Activated naive CD4-positive, alpha-beta T cell treated with anti-CD3 and anti-CD28 coated beads, Interleukin-2, amount 50 U/mL, for 16 hours (primary cell): ENCODE results near the gene STRN.
"Not testable (repeated sequence)": the region's sequence is repeated elsewhere in the genome, so short reads cannot be mapped to it uniquely, and the experiment has no call there.

Experiments used
- DNase-seq: peaks from one replicate; pipeline ENCODE4 v3.0.0-alpha.2; 2020

STRN gene

DNA sequence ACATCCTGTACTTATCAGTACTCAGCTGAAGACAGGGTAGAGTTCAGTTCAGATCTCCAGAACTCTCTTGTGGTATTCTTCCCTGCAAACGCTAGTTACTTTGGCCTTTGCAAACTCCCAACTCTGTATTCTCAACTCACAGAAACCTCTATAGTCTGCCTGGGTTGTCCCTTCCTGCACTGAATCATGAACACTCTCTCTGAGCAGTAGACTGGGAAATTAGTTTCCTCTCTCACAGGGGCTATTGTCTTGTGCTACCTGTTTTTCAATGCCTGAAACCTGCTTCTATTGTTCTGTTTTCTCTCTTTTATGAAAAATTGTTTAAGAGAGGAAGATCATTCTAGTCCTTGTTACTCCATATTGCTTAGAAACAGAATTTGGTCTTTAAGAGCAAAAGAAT is 135.2 kb downstream of the STRN start:
- DNase-seq: no peak

DNA sequence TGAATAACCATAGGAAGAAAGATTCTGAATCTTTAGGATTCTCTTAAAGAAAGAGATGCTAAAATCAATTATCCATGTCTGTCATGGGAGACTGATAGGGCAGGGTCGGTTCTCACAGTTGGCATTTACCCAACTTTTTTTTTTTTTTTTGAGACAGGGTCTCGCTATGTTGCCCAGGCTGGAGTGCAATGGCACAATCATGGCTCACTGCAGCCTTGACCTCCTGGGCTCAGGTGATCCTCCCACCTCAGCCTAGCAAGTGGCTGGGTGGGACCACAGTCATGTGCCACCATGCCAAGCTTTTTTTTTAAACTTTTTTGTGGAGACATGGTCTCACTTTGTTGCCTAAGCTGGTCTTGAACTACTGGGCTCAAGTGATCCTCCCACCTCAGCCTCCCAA is 141.7 kb downstream of the STRN start:
- not testable (repeated sequence) for DNase-seq

DNA sequence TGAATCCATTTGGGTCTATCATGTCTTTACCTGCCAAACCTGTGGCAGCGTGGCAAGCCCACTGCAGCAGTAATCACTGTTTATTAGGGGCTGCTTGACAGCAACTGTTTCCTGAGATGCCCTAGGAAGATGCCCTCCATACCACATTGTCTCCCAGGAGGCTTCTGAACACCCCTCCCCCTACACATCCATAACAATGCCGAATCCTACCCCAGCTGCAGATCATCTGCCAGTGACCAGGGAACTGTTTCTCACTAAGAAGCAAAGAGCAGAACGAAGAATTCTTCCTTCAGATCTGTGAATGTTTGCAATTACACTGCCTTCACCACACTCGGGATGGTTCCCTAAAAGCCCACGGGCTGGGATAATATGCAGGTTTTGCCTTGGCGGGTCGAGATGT is 142.1 kb downstream of the STRN start:
- DNase-seq: no peak

DNA sequence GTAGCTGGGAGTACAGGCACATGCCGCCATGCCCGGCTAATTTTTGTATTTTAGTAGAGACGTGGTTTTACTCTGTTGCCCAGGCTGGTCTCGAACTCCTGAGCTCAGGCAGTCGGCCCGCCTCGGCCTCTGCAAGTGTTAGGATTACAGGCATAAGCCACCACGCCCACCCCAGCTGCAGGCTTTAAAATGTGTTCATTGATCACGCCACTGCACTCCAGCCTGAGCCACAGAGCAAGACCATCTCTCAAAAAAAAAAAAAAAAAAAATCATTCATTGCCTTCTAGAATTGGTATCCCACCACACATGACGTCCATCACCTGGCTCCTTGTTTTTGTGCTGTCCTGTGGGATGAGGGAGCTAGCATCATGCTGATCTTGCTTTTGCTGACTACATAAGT is 142.5 kb downstream of the STRN start:
- no peak for DNase-seq

DNA sequence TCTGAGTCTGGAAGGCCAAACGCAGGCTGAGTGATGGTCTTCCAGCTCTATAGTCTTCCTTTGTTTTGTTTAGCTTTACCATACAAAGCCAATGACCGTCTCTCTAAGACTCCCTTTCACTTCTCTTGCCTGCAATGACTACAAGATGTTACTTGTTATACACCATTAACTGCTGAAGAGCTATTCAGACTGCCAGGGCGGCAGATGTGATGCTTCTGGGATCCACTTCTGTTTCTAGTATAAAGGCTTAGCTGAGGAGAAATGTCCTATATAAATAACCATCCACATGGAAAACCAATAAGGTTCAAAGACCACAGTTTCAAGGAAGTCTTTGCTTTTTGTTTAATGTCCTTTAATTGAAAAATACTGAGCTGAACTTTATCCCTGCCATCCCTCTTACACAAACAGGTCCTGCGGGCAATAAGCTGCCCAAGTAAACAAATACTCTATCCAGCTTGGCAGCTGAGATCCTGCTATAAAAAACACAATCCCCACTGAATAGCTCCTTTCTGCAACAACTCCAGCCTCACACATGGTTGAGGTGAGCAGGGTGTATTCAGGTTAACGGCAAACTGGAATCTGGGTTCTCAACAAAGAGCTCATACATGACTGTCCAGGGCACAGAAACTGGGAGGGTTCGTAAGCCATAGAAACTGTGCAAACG is 145.3 kb downstream of the STRN start:
- DNase-seq: no peak

DNA sequence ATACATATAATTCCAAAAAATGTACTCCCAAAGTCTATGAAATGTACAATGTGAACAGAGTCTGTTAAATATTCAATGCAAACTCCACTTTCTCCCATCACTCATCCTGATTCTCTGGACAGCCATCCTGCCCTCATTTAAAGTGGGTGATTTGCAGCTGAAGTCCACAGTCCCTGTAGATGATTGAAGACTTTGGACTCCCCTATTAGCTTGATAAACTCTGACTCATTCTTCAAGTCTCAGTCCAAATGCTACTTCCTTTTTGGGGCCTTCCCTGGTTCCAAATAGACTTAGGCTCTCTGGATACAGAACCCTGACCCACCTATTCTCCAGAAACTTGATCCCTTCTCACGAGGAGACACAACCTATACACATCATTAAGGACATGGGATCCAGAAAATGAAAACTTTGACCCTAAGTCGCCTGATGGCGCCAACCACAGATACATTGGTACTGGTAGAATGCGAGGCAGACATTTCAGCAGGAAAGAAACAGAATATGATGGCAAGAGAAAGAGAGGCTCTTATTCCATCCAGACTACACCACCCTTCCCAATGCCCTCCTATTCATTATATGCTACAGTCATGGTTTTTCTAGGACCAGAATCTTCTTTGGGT is 147.1 kb downstream of the STRN start:
- no peak for DNase-seq

DNA sequence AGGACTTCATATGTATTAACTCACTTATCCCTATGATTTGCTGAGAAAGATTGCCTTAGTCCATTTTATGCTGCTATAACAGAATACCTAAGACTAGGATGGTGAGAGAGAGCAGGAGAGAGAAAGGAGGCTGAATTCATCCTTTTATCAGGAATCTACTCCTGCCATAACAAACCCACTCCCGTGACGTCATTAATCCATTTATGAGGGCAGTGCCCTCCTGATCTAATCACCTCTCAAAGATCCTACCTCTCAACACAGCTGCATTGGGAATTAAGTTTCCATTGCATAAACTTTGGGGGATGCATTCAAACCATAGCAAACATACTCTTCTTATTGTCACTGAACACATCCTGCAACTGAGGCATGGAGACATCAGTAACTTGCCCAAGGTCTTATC is 147.8 kb downstream of the STRN start:
- DNase-seq: no peak

DNA sequence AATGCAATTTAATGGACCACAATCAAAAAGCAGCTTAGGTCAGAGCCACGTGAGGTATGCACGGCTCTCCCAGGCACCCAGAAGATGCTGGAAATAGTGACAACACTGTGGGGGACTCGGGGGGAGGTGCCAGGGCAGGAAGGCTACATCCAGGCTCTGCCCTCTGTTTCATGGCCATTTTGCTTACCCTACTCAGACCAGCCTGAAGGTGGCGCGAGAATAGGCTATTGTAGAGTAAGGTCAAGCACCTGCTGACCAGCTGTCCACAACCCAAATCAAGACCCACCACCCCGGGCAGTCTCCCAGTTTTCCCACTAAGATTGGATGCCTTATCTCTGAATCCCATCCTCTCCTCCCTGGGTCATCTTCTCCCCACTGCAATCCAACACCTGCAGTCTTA is 154.1 kb downstream of the STRN start:
- no peak for DNase-seq

DNA sequence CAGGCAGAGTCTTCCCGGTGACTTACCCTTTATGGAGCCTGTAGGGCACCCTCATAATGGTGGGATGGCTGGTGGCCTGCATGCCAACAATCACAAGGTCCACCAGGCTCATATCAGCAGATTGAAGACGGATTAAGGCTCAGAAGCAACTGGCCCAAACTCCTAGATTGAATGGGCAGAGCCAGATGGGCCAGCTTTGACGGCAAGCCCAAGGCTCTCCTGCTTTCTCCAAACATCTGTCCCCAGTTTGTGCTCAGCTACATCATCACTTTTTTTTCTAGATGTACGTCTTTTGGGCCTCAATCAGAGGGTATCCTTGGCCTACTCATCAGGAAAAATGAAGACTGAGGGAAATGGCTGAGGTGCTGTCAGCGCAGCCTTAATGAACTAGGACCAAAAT is 155.3 kb downstream of the STRN start:
- DNase-seq: no peak

DNA sequence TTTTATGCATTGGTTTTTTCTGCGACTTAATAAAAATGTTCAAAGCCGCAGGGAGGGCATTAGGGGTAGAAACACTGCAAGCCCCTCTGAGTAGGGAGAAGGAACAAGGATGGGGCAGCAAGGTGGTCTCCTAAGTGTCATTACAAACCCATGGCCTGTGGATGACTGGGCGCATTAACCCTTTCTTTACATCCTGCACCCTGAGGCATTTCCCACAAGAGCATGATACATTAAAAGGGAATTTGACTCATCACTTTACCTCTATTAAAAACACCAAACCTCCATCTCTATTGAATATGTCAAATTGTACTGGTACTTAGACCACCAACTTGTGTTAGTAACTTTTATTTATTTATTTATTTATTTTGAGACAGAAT is 157.3 kb downstream of the STRN start:
- no peak for DNase-seq

DNA sequence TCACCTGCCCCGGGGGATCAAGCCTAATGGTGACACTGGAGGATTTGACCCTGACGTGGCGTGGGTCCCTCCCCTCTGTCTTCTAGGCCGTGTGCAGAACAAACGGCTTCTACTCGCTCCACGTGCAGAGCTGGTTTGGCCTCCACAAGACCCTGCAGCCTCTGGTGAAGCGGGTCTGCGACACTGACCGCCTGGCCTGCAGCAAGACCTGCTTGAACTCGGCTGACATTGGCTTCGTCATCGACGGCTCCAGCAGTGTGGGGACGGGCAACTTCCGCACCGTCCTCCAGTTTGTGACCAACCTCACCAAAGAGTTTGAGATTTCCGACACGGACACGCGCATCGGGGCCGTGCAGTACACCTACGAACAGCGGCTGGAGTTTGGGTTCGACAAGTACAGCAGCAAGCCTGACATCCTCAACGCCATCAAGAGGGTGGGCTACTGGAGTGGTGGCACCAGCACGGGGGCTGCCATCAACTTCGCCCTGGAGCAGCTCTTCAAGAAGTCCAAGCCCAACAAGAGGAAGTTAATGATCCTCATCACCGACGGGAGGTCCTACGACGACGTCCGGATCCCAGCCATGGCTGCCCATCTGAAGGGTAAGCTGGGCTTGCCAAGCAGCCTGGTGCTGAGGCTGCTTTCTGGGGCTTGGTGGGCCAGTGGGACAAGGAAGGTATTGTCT is 157.8 kb downstream of the STRN start:
- DNase-seq: no peak

DNA sequence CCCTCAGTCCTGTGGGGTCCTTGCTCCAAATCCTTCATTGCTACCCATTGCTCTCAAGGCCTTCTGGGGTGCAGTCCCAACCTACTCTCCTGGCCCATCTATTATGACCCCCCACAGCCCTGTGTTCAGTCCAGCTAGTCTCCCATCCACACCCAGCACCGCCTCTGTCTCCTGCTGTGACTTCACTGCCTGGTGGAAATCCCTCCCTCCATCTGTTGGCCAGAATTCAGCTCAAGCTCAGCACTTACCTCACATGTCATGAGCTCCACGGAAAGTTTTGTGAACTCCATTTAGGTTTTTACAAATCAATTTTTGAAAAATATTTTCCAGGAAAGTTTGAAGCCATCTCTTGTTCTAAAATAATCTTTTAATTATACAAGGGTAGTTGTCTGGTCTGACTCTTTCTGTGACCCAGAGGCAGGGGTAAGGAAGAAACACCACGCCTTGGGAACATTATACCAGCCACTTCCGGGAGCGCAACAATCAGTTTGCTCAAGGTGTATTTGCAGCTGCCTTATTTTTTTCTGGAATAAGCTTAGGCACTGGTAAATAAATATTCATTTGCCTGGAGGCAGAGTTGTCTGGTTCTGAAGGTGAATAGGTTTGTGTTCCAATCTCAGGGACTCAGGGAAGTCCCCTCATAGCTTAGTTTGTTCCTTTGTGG is 159.0 kb downstream of the STRN start:
- no peak for DNase-seq

DNA sequence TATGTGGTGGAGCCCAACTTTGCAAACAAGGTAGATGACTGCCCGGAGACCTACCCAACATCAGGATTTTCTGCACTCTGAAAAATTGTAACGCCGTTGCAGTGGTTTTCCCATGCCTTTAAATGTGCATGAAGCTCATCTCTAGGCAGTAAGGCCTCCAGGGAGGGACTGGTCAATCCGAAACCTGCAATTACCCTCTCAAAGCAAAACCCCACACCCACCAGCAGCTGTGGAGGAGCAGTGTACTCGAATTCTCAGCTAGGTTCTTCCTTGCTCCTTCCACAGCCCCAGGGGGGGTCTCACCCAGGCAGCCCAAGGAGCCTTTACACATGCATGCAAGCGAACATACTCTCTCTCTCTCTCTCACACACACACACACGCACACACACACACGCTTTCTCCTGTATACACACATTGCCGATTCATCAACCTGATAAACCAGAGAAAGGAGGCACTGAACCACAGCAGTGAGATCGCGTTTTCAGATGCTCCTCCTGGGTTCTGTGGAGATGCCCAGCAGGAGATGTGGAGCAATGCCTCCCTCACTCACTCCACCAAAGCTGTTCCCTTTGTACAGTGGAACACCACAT is 160.6 kb downstream of the STRN start:
- DNase-seq: no peak

DNA sequence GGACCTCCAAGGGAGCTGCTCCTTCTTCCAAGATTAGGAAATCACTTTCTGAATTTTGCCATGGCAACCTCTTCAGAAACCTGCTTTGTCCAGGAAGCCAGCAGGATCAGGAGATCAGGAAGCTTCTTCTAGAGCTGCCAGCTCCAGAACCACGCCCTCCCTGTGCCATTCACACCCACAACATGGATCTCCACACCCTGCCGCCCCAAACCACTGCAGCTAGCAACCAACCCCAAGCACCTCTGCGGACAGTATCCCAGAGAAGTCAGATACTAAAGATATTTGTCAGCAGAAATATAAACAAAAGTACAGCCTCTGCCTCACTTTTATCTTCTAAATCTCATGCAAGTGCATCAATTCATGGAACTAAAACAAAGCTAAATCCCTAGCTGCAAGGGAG is 163.4 kb downstream of the STRN start:
- no peak for DNase-seq

DNA sequence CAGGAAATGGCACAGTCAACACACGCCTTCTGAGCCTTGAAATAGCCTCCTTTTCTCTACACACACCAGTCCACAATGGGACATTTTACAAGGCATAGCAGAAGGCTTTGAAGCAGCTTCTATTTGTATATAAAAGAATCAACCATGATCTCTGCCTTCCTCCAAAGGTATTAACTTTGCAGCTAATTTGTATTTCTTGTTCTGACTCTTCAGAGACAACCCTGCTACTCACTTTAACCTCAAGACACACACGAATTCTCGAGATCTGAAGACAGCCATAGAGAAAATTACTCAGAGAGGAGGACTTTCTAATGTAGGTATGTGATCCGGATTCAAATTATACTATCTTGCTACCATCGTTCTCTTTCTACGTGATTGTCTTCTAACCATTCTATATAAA is 165.2 kb downstream of the STRN start:
- DNase-seq: no peak

DNA sequence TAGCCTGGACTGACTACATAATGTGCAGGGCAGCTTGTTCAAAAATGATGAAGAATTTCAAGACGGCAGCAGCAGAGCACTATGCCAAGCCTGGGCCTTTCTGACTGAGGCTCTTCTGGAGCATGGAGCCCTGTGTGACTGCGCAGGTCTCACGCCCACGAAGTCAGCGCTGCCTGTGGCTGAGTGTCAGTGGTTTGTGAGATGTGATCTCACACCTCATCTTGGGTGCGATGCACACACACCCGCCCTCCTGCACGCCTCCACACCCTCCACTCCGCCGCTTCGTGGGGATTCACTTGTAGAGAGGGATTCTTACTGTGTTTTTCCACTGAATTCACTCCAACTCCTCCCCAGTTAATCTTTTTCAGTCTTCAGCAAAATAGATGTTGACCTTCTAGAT is 166.0 kb downstream of the STRN start:
- DNase-seq: peak; percentile 38

DNA sequence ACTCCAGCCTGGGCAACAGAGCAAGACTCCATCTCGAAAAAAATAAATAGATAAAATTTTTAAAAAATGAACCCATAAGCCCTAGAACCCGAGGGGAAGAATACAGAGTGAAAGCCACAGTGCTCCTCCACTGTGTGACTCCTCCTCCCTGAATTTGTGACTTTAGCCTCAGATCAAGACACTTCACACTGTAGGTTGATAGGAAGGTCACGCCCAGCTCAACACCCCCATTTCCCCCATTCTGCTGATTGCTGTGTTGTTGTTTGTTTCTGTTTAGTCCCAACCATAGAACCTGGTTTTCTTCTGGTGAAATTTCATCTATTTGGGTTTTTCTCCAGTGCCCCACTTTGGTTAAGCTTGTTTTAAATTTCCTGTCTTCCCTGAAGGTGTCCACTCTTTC is 167.6 kb downstream of the STRN start:
- no peak for DNase-seq

DNA sequence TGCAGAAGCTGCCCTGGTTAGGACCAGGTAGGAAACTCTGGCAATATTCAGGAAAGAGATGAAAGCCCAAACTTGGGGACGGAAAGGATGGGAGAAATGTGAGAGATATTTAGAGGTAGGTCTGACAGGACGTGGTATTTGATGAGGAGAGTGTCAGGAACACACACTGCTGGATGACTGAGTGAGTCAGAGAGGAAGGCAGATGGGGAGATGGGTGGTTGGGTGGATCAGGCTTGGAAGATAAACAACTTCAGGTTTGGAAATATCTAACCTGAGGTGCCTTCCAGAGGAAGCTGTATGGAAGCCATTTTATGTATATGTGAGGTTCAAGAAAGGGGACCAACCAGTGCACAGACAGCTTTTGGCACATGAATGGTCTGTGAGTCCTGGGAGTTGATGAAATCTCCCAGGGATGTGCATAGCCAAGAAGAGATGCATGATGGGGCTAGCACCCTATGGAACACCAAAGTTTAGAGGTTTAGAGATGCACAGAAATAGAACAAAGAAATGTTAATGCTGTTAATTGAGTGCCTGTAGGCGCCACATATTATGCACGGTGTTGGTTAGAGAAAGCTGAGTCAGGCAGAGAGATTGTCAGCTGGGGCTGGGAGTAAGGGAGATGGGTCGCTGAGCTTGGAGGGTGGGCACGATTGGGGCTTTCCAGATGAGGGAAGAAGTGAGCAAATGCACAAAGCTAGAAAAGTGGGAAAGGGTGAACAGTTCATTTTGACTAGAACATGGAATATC is 168.8 kb downstream of the STRN start:
- DNase-seq: no peak
